Heart left ventricle (tissue), 16 donors: ENCODE data around the gene MAP4K1. TPM values are rescaled to one million over a fixed set of nuclear protein-coding genes. Genes with fewer than 3 reads are reported as not detected.

ENCODE experiments used
- ATAC-seq, 4 donors: fragments of 200-7000 bp; cut with Tn5 transposase; one replicate each; pipeline ENCODE4 v1.9.1; 2020 to 2022; ENCODE audit warnings: moderate library complexity in 4 of 4, mild to moderate bottlenecking in 3 of 4, moderate number of reproducible peaks in 1 of 4
- DNase-seq, 5 donors: peaks; one replicate each; pipeline ENCODE4 v3.0.0-alpha.2; 2020
- H3K27ac ChIP-seq, 12 donors: fragments of 200-600 bp; sonication (generic) in 4 of 12; one replicate each; pipeline versions ENCODE4 v1.5.0 to v1.8.0; 2016 to 2022; ENCODE audit warnings: mild to moderate bottlenecking in 2 of 12
- H3K27me3 ChIP-seq, 9 donors: fragments of 200-600 bp; sonication (generic) in 2 of 9; one replicate each; pipeline versions ENCODE4 v1.5.1 to v1.8.0; 2016 to 2022; ENCODE audit warnings: mild to moderate bottlenecking in 3 of 9
- H3K36me3 ChIP-seq, 9 donors: fragments of 200-600 bp; sonication (generic) in 2 of 9; one replicate each; pipeline versions ENCODE4 v1.5.0 to v1.8.0; 2018 to 2022; ENCODE audit warnings: mild to moderate bottlenecking in 2 of 9
- H3K4me1 ChIP-seq, 12 donors: fragments of 200-600 bp; sonication (generic) in 4 of 12; one replicate each; pipeline versions ENCODE4 v1.5.0 to v1.8.0; 2016 to 2022; ENCODE audit warnings: mild to moderate bottlenecking in 3 of 12
- H3K4me3 ChIP-seq, 12 donors: fragments of 200-600 bp; sonication (generic) in 4 of 12; one replicate each; pipeline versions ENCODE4 v1.5.0 to v1.8.0; 2017 to 2022; ENCODE audit warnings: mild to moderate bottlenecking in 9 of 12, moderate library complexity in 4 of 12
- H3K9me3 ChIP-seq, 12 donors: fragments of 200-600 bp; sonication (generic) in 4 of 12; one replicate each; pipeline versions ENCODE4 v1.5.0 to v1.8.0; 2016 to 2022; ENCODE audit warnings: mild to moderate bottlenecking in 1 of 12
- POLR2A ChIP-seq, 2 donors: fragments of 450-650 bp; IDR thresholded peaks; one replicate each; pipeline ENCODE4 v1.6.1; 2017; ENCODE audit warnings: antibody characterized with exemption in 2 of 2, mild to moderate bottlenecking in 2 of 2, moderate library complexity in 2 of 2
- WGBS, 4 donors: extraction: QIAGEN DNeasy Blood & Tissue Kit in 2 of 4; methylation state at CpG; one replicate each; pipeline versions ENCODE4 v1.1.5 to v1.1.7; 2013 to 2018; 5-methylcytosine and 5-hydroxymethylcytosine counted together
- intact Hi-C, 10 donors: fragments of 100-400 bp; cut with DNase I; formaldehyde crosslinking; loops; one replicate each; pipeline versions ENCODE4 v1.11.1 to v1.14.2; 2022
- polyA plus RNA-seq, 2 donors: library from polyadenylated mRNA; stranded (reverse); fragments of 200-250 nt; gene quantifications; one replicate each; pipeline ENCODE4 v1.2.3, GENCODE V29; 2013
- total RNA-seq, 9 donors: library from RNA; depleted of rRNA in 2 of 9; stranded (reverse); fragments of >200 nt in 2 of 9; fragmentation: NEBNext Ultra II Directional in 3 of 9; extraction: Animal tissue kit (Norgen Biotek cat#: 25700) in 3 of 9; gene quantifications; one replicate each; pipeline versions ENCODE4 v1.1.0 to v1.2.4, GENCODE V29; 2016 to 2023
- TF ChIP-seq, protein P1 (sequence below), 12 donors: fragments of 200-600 bp; sonication (generic) in 4 of 12; IDR thresholded peaks; one replicate each; pipeline versions ENCODE4 v1.5.0 to v1.8.0; 2018 to 2022; ENCODE audit warnings: antibody characterized with exemption in 12 of 12, mild to moderate bottlenecking in 5 of 12
- donor health status: ischemic (EF 13 %, LVEDD 7.1; RV severe dilation, severe dysfunction).
- donor health status: healthy with polysubstance abuse.
- donor health status: DM: no; HTN: yes; CAD: no.
- donor health status: DM: no; HTN: no; CAD: no.
- donor health status: ischemic (EF 25% LVEDD 6.9; RV normal size, moderate dysfunction).
- donor health status: ischemic (EF 25% LVEDD 5.7; RV mildly dilated, moderate dysfunction).
- donor health status: healthy.
- donor health status: DM: yes; HTN: yes; CAD: no.
- donor health status: ischemic (EF 35%, LVEDD 5.7; RV mildly dilated, moderate dysfunction).
- donor health status: nonischemic (EF 11% LVEDD 7.7; RV severe dilation, severe dysfunction).
- donor health status: DM: yes; HTN: yes; CAD: no.
- donor health status: PGD.
- donor health status: ischemic (EF 29% LVEDD 5.4; RV normal size, mild dysfunction).
- donor health status: nonischemic (EF 23%, LVEDD 6.1; RV moderate dilation, normal function).

Gene MAP4K1
- total and polyA plus RNA-seq, 11 donors, result 0.69 to 9.9 (median 2.7) TPM

DNA sequence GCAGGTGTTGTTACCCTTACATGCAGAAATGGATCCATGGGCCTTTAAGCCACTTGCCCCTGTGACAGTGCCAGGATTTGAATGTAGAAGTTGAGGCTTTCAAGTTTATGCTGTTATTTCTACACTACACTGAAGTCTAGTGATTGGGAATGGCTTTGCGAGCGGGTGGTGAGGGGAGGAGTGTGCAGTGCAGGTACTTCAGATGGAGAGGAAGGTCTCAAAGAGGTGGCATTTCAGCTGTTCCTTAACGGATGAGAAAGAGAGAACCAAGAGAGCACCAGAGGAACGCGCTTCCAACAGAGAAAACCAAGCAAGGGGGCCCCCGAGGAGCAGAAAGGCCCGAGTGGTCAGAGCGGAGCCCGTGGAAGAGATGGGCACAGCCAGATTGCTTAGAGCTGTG lies 43.0 kb upstream of the MAP4K1 start:
- no peaks in the 10 kb centered on the region for H3K27me3 ChIP-seq

DNA sequence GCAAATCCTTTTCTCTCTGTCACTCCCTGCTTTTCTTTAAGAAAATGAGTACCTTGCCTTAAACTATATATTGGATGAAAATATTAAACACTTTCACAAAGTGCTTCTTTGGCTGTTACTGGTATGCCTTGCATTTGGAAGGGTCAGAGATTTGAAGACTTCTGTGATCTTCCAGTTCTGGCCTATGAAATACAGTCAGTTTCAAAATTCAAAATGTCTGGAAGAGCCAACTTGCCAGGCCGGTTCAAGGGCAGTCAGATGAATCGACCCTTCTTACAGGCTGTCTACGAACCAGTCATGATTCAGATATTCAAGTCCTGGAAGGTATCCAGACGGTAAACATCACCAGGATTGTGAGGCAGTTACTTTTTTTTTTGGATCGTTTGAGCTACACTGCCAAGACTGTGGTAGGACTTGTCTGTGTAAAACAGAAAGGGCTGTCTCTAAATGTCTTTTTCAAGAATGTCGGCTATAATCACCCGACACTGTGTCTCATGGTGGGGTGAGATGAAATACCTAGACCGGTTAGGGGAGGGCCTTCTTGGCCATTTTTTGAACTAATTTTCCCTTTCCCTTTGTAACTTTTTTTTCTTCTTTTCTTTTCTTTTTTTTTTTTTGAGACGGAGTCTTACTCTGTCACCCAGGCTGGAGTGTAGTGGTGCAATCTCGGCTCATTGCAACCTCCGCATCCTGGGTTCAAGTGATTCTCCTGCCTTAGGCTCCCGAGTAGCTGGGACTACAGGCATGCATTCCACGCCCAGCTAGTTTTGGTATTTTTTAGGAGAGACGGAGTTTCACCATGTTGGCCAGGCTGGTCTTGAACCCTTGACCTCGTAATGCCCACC lies 40.9 kb upstream of the MAP4K1 start:
- H3K4me3 ChIP-seq, result peak overlapping the region in 5 of 12 donors; percentile 3 to 38 (median 15)
- H3K36me3 ChIP-seq, result peaks cover 0 to 29% (median 10%) of the 10 kb centered on the region in 9 donors
- H3K27ac ChIP-seq, result peak overlapping the region; percentile 71 to 99 (median 96)
- H3K27me3 ChIP-seq, result no peaks in the 10 kb centered on the region
- 22 to 27% (median 23%) methylated on average over 15 of the region's 15 CpGs for WGBS, 4 donors
- DNase-seq (peak in 1 of 5 donors; percentile 66), ATAC-seq (peak; percentile 74 to 83 (median 76))
- H3K9me3 ChIP-seq, result no peaks in the 10 kb centered on the region
- H3K4me1 ChIP-seq, result peaks cover 55 to 100% (median 99%) of the 10 kb centered on the region in 12 donors
- intact Hi-C loops, result loop anchor here in 5 of 10 donors (5.0 to 10.0 kb wide), 3 partner anchors 34 to 176 kb away; partner anchors contain the start of gene ECH1 (in 1 of the 5)
- TF ChIP-seq, protein P1, sequence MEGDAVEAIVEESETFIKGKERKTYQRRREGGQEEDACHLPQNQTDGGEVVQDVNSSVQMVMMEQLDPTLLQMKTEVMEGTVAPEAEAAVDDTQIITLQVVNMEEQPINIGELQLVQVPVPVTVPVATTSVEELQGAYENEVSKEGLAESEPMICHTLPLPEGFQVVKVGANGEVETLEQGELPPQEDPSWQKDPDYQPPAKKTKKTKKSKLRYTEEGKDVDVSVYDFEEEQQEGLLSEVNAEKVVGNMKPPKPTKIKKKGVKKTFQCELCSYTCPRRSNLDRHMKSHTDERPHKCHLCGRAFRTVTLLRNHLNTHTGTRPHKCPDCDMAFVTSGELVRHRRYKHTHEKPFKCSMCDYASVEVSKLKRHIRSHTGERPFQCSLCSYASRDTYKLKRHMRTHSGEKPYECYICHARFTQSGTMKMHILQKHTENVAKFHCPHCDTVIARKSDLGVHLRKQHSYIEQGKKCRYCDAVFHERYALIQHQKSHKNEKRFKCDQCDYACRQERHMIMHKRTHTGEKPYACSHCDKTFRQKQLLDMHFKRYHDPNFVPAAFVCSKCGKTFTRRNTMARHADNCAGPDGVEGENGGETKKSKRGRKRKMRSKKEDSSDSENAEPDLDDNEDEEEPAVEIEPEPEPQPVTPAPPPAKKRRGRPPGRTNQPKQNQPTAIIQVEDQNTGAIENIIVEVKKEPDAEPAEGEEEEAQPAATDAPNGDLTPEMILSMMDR (IDR thresholded peaks at IDR 0.05), result no peak
- no peak for TF ChIP-seq POLR2A (IDR thresholded peaks at IDR 0.05)

More for the DNA sequence above, 43.0 kb upstream of the MAP4K1 start:
- no peak for TF ChIP-seq POLR2A (IDR thresholded peaks at IDR 0.05)
- TF ChIP-seq, protein P1 (IDR thresholded peaks at IDR 0.05), result no peak
- WGBS, 4 donors, result 70 to 79% (median 72%) methylated on average over 9 of the region's 9 CpGs
- peaks cover 0 to 24% (median 6%) of the 10 kb centered on the region in 9 donors for H3K36me3 ChIP-seq
- H3K9me3 ChIP-seq, result no peaks in the 10 kb centered on the region
- H3K4me3 ChIP-seq, result no peak overlapping the region
- ATAC-seq, result no peak
- peaks cover 64 to 100% (median 99%) of the 10 kb centered on the region in 12 donors for H3K4me1 ChIP-seq
- peak overlapping the region; percentile 71 to 99 (median 96) for H3K27ac ChIP-seq
- intact Hi-C loops, result no loop called here
- DNase-seq, result no peak

DNA sequence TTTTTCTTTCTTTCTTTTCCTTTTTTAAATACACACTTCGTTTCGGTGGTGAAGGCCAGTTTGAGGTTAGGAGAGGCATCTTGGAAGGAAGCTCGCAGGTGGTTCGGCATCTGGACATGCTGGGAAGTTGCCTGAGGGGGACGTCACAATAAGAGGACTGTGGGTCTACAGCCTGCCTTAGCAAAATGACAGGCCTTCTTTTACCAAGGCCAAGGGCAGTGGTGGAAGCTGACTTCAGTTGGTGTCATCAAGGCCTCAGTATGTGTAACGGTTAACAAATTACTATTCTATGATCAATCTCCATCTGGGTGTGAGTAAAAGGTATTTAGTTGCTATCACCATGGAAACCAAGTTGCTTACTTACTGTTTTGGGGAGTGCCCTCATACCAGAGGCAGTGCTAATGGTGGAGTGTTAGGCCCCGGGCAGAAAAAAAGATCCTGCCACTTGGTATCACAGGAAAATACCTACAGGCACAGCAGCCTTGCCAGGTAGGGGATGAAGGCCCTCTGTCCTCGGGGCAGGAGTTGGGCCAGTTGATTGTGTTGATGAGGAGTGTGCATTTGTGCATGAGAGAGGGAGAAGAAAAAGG lies 40.0 kb upstream of the MAP4K1 start:
- 46 to 59% (median 55%) methylated on average over 8 of the region's 8 CpGs for WGBS, 4 donors
- H3K4me3 ChIP-seq, result no peak overlapping the region
- peak overlapping the region; percentile 71 to 99 (median 96) for H3K27ac ChIP-seq
- no peaks in the 10 kb centered on the region for H3K9me3 ChIP-seq
- intact Hi-C loops, result loop anchor here in 5 of 10 donors (5.0 to 10.0 kb wide), 3 partner anchors 35 to 177 kb away; partner anchors contain the start of gene ECH1 (in 1 of the 5)
- TF ChIP-seq POLR2A (IDR thresholded peaks at IDR 0.05), result no peak
- TF ChIP-seq, protein P1 (IDR thresholded peaks at IDR 0.05), result no peak
- H3K27me3 ChIP-seq, result no peaks in the 10 kb centered on the region
- peaks cover 47 to 100% (median 99%) of the 10 kb centered on the region in 12 donors for H3K4me1 ChIP-seq
- DNase-seq (no peak), ATAC-seq (no peak)
- peaks cover 0 to 29% (median 10%) of the 10 kb centered on the region in 9 donors for H3K36me3 ChIP-seq
